ENCODE measurements around the gene SYMPK.

SYMPK gene

DNA sequence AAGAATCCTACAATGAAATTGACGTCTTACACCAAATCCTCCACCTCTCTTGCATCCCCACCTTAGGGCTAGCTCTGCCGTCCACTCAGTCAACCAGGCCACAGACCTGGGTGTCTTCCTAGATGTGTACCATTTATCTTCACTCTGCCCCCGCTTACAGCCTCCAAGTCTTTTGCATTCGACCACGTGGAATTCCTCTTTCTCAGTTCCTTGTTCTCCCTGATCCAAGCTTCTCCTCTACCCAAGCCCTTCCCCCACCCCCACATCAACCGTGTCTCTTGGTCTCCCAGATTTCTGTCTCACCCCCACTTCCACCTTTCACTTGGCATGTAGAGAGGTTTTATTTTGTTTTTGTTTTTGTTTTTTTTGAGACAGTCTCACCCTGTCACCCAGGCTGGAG is 69.1 kb downstream of the SYMPK start:
- Histone ChIP-seq H3K36me3 (ENCODE audit: control insufficient read depth in 5 of 5, insufficient read depth in 5 of 5, low read length in 5 of 5) (peaks cover 0 to 15% (median 11%) of the 10 kb centered on the region in 5 donors), H3K27me3 (ENCODE audit: control insufficient read depth in 5 of 5, insufficient read depth in 4 of 5, low read length in 5 of 5) (peaks cover 0 to 2% (median 0%) of the 10 kb centered on the region in 5 donors), H3K27ac (ENCODE audit: low read depth, low read length) (no peak overlapping the region), H3K9me3 (ENCODE audit: control insufficient read depth in 5 of 5, low read length in 5 of 5) (no peaks in the 10 kb centered on the region), H3K4me3 (ENCODE audit: low read depth in 1 of 5, low read length in 5 of 5) (no peak overlapping the region), H3K4me1 (ENCODE audit: control insufficient read depth in 5 of 5, insufficient read depth in 5 of 5, low read length in 5 of 5) (peaks cover 10 to 28% (median 22%) of the 10 kb centered on the region in 5 donors), H3K9ac (ENCODE audit: low read length in 5 of 5) (no peak overlapping the region)

DNA sequence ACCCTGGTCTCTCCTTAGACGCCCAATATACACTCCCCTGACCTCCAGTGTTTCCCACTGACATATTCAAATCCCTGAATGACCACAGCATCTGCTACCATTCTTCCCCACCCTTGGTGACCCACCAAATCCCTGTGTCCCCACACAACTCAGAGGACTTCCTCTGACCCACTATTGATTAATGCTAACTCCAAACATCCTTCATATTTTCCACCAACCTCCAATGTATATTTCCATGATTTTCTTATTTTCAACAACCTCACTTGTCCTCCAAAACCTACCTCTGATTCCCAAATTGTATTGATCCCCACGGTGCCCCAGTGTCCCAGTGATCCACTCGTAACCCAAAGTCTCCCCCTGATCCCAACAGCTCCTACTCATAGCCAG is 69.8 kb downstream of the SYMPK start:
- peaks cover 11 to 34% (median 27%) of the 10 kb centered on the region in 5 donors for H3K4me1 ChIP-seq (ENCODE audit: control insufficient read depth in 5 of 5, insufficient read depth in 5 of 5, low read length in 5 of 5)
- H3K9ac ChIP-seq (ENCODE audit: low read length in 5 of 5) = peak overlapping the region in 2 of 5 donors; percentile 37 to 64
- H3K36me3 ChIP-seq (ENCODE audit: control insufficient read depth in 5 of 5, insufficient read depth in 5 of 5, low read length in 5 of 5) = peaks cover 0 to 22% (median 16%) of the 10 kb centered on the region in 5 donors
- peak overlapping the region in 4 of 5 donors; percentile 39 to 81 (median 74) for H3K4me3 ChIP-seq (ENCODE audit: low read depth in 1 of 5, low read length in 5 of 5)
- no peak overlapping the region for H3K27ac ChIP-seq (ENCODE audit: low read depth, low read length)
- H3K9me3 ChIP-seq (ENCODE audit: control insufficient read depth in 5 of 5, low read length in 5 of 5) = no peaks in the 10 kb centered on the region
- H3K27me3 ChIP-seq (ENCODE audit: control insufficient read depth in 5 of 5, insufficient read depth in 4 of 5, low read length in 5 of 5) = peaks cover 0 to 2% (median 0%) of the 10 kb centered on the region in 5 donors

DNA sequence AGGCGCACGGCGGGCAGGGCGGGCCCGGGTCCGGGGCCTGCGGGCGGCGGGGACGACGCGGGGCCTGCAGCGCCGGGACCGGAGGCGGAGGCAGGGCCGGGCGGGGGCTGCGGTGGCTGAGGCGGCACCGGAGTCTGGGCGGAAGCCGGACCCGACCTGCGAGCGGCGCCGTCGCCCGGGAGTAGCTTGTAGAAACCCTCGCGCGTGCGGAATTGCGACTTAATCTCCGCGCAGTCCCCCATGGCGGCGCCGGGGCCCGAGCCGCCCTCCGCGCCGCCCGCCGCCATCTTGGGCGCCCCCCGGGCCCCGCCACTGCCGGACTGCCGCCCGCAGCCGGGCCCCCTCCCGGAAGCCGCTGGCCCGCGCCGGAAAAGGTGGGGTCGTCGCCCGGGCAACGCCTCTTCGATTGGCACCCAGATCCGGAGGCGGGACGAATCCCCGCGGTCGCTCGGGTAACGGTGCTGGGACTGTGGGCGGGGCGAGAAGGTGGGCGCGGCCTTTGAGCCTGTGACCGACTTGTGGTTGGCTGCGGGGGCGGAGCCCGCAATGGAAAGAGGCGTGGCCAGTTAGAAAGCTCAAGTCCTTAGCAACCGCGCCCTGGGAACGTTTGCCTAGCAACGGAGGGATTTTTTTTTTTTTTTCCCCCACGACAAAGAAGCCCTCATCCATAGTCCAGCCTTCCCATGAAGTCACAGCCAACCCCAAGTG is 70.3 kb downstream of the SYMPK start, which contains the start of gene DMWD:
Gene DMWD (minus strand): TSS at position 376 of the 708 bp plus-strand sequence. CDS start 89 bp downstream, at position 287.
- Histone ChIP-seq H3K27ac (ENCODE audit: low read depth, low read length) (peak within 1 kb of the TSS; percentile 24), H3K27me3 (ENCODE audit: control insufficient read depth in 5 of 5, insufficient read depth in 4 of 5, low read length in 5 of 5) (peaks cover 0 to 2% (median 0%) of the 10 kb centered on the region in 5 donors), H3K36me3 (ENCODE audit: control insufficient read depth in 5 of 5, insufficient read depth in 5 of 5, low read length in 5 of 5) (peaks cover 0 to 24% (median 19%) of the 10 kb centered on the region in 5 donors), H3K9ac (ENCODE audit: low read length in 5 of 5) (peak within 1 kb of the TSS; percentile 6 to 79 (median 64)), H3K4me1 (ENCODE audit: control insufficient read depth in 5 of 5, insufficient read depth in 5 of 5, low read length in 5 of 5) (peaks cover 12 to 37% (median 30%) of the 10 kb centered on the region in 5 donors), H3K9me3 (ENCODE audit: control insufficient read depth in 5 of 5, low read length in 5 of 5) (no peaks in the 10 kb centered on the region), H3K4me3 (ENCODE audit: low read depth in 1 of 5, low read length in 5 of 5) (peak within 1 kb of the TSS; percentile 69 to 84 (median 76))

DNA sequence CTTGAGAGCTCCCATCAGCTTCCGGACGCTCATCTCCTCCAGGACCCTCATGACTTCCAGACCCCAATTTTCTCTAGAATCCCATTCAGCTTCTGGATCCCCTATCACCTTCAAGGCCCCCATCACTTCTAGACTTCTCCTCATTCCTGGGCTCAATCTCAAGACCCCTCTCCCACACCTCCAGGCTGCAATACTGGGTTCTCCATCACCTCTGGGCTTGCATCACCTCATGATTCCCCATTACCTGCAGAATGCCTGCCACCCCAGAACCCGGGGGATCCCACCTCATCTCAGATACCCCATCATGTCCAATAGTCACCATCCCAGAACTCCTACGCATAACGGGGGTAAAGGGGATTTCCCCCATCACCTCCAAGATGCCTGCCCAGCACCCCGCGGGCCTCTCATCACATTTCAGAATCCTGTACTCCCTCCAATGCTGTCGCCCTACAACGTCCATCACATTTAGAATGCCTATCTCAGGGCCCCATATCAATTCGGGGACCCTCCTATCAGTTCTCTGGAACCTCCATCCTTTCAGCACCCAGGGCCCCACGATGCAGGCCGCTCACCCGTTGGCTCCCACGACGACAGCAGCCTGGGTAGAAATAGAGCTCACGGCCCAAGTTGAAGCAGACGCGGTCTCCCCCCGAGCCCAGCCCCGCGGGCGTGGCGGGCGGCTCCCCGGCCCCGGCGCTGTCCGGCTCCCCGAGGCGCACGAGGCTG is 71.0 kb downstream of the SYMPK start:
- H3K9ac ChIP-seq (ENCODE audit: low read length in 5 of 5) = peak overlapping the region in 4 of 5 donors; percentile 6 to 79 (median 68)
- H3K36me3 ChIP-seq (ENCODE audit: control insufficient read depth in 5 of 5, insufficient read depth in 5 of 5, low read length in 5 of 5) = peaks cover 0 to 32% (median 25%) of the 10 kb centered on the region in 5 donors
- H3K4me3 ChIP-seq (ENCODE audit: low read depth in 1 of 5, low read length in 5 of 5) = peak overlapping the region; percentile 69 to 84 (median 76)
- H3K4me1 ChIP-seq (ENCODE audit: control insufficient read depth in 5 of 5, insufficient read depth in 5 of 5, low read length in 5 of 5) = peaks cover 12 to 37% (median 30%) of the 10 kb centered on the region in 5 donors
- H3K9me3 ChIP-seq (ENCODE audit: control insufficient read depth in 5 of 5, low read length in 5 of 5) = no peaks in the 10 kb centered on the region
- H3K27ac ChIP-seq (ENCODE audit: low read depth, low read length) = peak overlapping the region; percentile 24
- peaks cover 0 to 2% (median 0%) of the 10 kb centered on the region in 5 donors for H3K27me3 ChIP-seq (ENCODE audit: control insufficient read depth in 5 of 5, insufficient read depth in 4 of 5, low read length in 5 of 5)

DNA sequence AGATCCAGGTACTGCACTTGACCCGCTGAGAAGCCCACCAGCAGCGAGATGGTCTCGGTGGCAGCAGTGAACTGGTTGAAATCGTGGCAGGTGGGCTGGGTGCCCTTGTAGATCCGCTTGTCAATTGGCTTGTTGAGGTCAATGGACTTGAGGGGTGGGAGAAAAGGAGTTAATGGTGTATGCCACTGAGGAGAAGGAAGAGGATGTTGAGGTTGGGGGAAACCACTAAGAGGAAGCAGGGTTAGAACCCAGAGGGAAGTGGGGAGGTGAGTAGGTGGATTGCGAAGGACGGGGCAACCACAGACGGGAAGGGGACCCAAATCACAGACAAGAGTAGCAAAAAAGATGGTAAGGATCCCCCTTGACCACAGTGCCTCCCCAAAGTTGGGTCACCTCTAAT is 72.0 kb downstream of the SYMPK start:
- Histone ChIP-seq H3K4me3 (ENCODE audit: low read depth in 1 of 5, low read length in 5 of 5) (peak overlapping the region in 2 of 5 donors; percentile 73 to 81), H3K9ac (ENCODE audit: low read length in 5 of 5) (peak overlapping the region in 1 of 5 donors; percentile 6), H3K36me3 (ENCODE audit: control insufficient read depth in 5 of 5, insufficient read depth in 5 of 5, low read length in 5 of 5) (peaks cover 0 to 41% (median 34%) of the 10 kb centered on the region in 5 donors), H3K9me3 (ENCODE audit: control insufficient read depth in 5 of 5, low read length in 5 of 5) (no peaks in the 10 kb centered on the region), H3K27ac (ENCODE audit: low read depth, low read length) (peak overlapping the region; percentile 24), H3K27me3 (ENCODE audit: control insufficient read depth in 5 of 5, insufficient read depth in 4 of 5, low read length in 5 of 5) (peaks cover 0 to 2% (median 0%) of the 10 kb centered on the region in 5 donors), H3K4me1 (ENCODE audit: control insufficient read depth in 5 of 5, insufficient read depth in 5 of 5, low read length in 5 of 5) (peaks cover 12 to 37% (median 30%) of the 10 kb centered on the region in 5 donors)

DNA sequence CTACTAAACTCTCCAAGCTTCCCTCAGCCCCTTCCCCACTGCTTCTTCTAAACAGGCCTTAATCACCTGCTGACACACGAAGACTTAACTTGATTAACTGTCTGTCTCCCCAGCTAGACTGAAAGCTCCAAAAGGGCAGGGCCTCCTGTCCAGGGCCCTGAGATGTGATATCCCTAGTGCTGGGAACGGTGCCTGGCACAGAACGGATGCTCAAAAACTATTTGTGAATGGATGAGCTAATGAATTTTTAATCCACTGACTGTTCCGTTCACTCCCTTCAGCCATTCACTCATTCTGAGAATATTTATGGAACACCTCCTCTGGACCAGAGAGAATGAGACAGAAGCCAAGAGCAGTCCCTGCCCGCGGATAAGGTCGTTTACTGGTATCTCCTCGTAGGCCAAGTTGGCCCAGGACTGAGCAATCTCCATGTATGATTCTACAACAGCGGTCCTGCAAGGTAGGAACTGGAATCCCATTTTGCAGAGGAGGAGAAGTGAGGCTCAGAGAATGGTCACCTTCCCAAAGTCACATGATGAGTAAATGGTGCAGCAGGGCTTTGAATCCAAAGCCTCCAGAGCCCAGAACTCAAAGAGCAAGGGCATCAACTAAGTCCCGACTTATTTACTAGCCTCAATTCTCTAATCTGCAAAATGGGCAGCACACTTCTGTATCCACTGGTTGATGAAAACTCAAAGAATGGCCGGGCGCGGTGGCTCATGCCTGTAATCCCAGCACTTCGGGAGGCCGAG is 73.7 kb downstream of the SYMPK start:
- Histone ChIP-seq H3K36me3 (ENCODE audit: control insufficient read depth in 5 of 5, insufficient read depth in 5 of 5, low read length in 5 of 5) (peaks cover 0 to 48% (median 43%) of the 10 kb centered on the region in 5 donors), H3K27ac (ENCODE audit: low read depth, low read length) (no peak overlapping the region), H3K9me3 (ENCODE audit: control insufficient read depth in 5 of 5, low read length in 5 of 5) (no peaks in the 10 kb centered on the region), H3K9ac (ENCODE audit: low read length in 5 of 5) (no peak overlapping the region), H3K27me3 (ENCODE audit: control insufficient read depth in 5 of 5, insufficient read depth in 4 of 5, low read length in 5 of 5) (peaks cover 0 to 2% (median 0%) of the 10 kb centered on the region in 5 donors), H3K4me1 (ENCODE audit: control insufficient read depth in 5 of 5, insufficient read depth in 5 of 5, low read length in 5 of 5) (peaks cover 12 to 37% (median 30%) of the 10 kb centered on the region in 5 donors), H3K4me3 (ENCODE audit: low read depth in 1 of 5, low read length in 5 of 5) (no peak overlapping the region)

DNA sequence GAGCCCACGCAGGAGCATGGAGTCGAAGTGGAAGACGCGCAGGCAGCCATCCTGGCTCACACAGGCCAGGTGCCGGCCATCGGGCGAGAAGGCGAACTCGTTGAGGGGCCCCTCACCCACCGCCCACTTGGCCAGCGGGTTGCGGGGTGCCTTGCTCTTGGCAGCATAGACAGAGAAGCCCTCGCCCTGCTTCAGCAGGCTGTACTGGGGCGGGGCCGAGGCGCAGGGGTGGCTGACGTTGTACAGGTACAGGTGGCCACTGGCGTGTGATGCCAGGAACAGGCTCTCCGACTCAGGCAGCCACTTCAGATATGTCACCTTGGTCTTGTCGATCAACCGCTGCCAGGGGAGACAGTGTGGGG is 76.4 kb downstream of the SYMPK start:
- Histone ChIP-seq H3K9ac (ENCODE audit: low read length in 5 of 5) (no peak overlapping the region), H3K9me3 (ENCODE audit: control insufficient read depth in 5 of 5, low read length in 5 of 5) (no peaks in the 10 kb centered on the region), H3K36me3 (ENCODE audit: control insufficient read depth in 5 of 5, insufficient read depth in 5 of 5, low read length in 5 of 5) (peaks cover 0 to 48% (median 43%) of the 10 kb centered on the region in 5 donors), H3K27me3 (ENCODE audit: control insufficient read depth in 5 of 5, insufficient read depth in 4 of 5, low read length in 5 of 5) (no peaks in the 10 kb centered on the region), H3K4me1 (ENCODE audit: control insufficient read depth in 5 of 5, insufficient read depth in 5 of 5, low read length in 5 of 5) (peaks cover 3 to 43% (median 38%) of the 10 kb centered on the region in 5 donors), H3K27ac (ENCODE audit: low read depth, low read length) (no peak overlapping the region), H3K4me3 (ENCODE audit: low read depth in 1 of 5, low read length in 5 of 5) (no peak overlapping the region)

DNA sequence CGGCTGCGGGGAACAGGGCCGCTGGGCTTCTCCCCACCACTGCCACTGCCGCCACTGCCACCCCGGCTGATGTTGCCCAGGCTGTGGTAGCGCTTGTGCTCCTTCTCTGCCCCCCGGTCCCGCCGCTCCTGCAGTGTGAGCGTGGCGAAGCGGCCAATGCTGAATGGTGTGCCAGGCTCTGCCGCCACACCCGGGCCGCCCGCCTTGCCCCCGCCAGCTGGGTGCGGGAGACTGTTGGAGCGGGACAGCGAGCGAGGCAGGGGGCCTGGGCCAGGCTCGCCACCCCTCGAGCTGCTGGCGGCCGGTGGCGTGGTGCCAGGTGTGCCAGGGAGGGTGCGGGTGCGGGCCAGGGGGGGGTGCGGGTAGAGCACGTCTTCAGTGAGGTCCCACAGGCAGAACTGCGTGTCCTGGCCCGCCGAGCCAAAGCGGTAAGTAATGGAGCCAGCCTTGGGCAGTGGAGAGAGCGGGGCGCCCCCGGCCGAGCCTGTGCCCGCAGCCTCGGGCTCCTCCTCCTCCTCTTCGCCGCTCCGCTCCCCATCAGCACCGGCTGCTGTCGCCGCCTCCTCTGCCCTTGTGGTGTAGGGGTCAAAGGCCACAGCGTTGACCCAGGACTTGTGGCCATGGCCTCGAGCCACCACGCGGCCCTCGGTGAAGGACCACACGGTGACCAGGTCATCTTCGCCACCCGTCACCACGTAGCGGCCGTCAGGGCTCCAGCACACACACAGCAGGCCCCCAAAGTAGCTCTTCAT is 77.0 kb downstream of the SYMPK start:
- no peaks in the 10 kb centered on the region for H3K27me3 ChIP-seq (ENCODE audit: control insufficient read depth in 5 of 5, insufficient read depth in 4 of 5, low read length in 5 of 5)
- no peak overlapping the region for H3K4me3 ChIP-seq (ENCODE audit: low read depth in 1 of 5, low read length in 5 of 5)
- H3K4me1 ChIP-seq (ENCODE audit: control insufficient read depth in 5 of 5, insufficient read depth in 5 of 5, low read length in 5 of 5) = peaks cover 3 to 43% (median 39%) of the 10 kb centered on the region in 5 donors
- no peak overlapping the region for H3K9ac ChIP-seq (ENCODE audit: low read length in 5 of 5)
- H3K27ac ChIP-seq (ENCODE audit: low read depth, low read length) = no peak overlapping the region
- H3K36me3 ChIP-seq (ENCODE audit: control insufficient read depth in 5 of 5, insufficient read depth in 5 of 5, low read length in 5 of 5) = peaks cover 0 to 48% (median 42%) of the 10 kb centered on the region in 5 donors
- no peaks in the 10 kb centered on the region for H3K9me3 ChIP-seq (ENCODE audit: control insufficient read depth in 5 of 5, low read length in 5 of 5)

DNA sequence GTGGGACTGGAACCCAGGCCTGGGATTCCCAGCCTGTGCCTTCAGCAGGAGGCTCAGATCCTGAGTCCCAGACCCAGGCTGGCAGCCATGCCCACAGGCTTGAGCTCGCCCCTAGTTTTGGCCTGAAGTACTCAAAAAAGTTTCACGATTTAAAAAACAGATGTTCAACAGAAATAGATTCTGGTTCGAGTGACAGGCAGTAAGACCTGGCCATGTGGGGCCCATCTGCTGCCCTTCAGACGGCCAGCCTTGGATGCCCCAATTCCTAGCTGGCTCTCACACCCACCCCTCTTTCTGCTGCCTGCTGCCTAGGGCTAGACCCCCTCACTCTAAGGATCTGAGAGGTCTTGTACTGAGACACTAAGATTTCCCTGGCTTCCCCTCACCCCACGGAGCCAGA is 77.8 kb downstream of the SYMPK start:
- no peak overlapping the region for H3K4me3 ChIP-seq (ENCODE audit: low read depth in 1 of 5, low read length in 5 of 5)
- H3K9me3 ChIP-seq (ENCODE audit: control insufficient read depth in 5 of 5, low read length in 5 of 5) = no peaks in the 10 kb centered on the region
- H3K4me1 ChIP-seq (ENCODE audit: control insufficient read depth in 5 of 5, insufficient read depth in 5 of 5, low read length in 5 of 5) = peaks cover 3 to 47% (median 45%) of the 10 kb centered on the region in 5 donors
- no peak overlapping the region for H3K27ac ChIP-seq (ENCODE audit: low read depth, low read length)
- no peak overlapping the region for H3K9ac ChIP-seq (ENCODE audit: low read length in 5 of 5)
- H3K36me3 ChIP-seq (ENCODE audit: control insufficient read depth in 5 of 5, insufficient read depth in 5 of 5, low read length in 5 of 5) = peaks cover 0 to 42% (median 37%) of the 10 kb centered on the region in 5 donors
- no peaks in the 10 kb centered on the region for H3K27me3 ChIP-seq (ENCODE audit: control insufficient read depth in 5 of 5, insufficient read depth in 4 of 5, low read length in 5 of 5)

Measured in subcutaneous abdominal adipose tissue (tissue), 5 donors.